Measurements from ENCODE around the gene CCNK. TPM values are rescaled to one million over a fixed set of nuclear protein-coding genes. Genes with fewer than 3 reads are reported as not detected.

CCNK gene
- total RNA-seq, 4 donors from 2014 or later: 17.4 to 43.2 (median 34.4) TPM

DNA sequence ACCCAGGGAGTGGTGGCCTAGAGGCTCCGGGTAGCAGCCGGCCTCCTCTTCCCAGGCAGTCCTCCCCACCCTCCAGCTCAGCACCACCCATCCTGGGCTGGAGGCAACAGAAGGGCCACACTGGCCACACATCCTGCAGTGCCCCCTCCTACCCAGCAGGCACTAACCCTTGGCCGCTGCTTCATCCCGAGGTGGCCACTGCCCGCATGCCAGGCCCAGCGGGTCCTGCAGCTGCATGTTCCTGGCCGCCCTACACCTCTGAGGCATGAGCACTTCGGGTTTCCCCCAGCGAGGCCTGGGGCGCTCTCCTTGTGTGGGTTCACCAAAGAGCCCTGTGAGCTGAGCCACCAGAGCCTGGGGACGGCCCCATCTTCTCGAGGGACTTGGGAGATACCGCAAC is 61.4 kb downstream of the CCNK start:
- Histone ChIP-seq H3K4me1 (peaks cover 8 to 11% of the 10 kb centered on the region in 2 donors), H3K27ac (peak overlapping the region in 1 of 2 donors; percentile 19), H3K9me3 (no peaks in the 10 kb centered on the region), H3K4me3 (no peak overlapping the region), H3K27me3 (no peaks in the 10 kb centered on the region), H3K36me3 (no peaks in the 10 kb centered on the region)
- no peak for DNase-seq
- intact Hi-C loops (cut with DNase I; ENCODE audit: low total_unique reads): no loop called here
- TF ChIP-seq POLR2A (IDR thresholded peaks at IDR 0.05): no peak
- TF ChIP-seq, protein P1, sequence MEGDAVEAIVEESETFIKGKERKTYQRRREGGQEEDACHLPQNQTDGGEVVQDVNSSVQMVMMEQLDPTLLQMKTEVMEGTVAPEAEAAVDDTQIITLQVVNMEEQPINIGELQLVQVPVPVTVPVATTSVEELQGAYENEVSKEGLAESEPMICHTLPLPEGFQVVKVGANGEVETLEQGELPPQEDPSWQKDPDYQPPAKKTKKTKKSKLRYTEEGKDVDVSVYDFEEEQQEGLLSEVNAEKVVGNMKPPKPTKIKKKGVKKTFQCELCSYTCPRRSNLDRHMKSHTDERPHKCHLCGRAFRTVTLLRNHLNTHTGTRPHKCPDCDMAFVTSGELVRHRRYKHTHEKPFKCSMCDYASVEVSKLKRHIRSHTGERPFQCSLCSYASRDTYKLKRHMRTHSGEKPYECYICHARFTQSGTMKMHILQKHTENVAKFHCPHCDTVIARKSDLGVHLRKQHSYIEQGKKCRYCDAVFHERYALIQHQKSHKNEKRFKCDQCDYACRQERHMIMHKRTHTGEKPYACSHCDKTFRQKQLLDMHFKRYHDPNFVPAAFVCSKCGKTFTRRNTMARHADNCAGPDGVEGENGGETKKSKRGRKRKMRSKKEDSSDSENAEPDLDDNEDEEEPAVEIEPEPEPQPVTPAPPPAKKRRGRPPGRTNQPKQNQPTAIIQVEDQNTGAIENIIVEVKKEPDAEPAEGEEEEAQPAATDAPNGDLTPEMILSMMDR (IDR thresholded peaks at IDR 0.05): no peak

DNA sequence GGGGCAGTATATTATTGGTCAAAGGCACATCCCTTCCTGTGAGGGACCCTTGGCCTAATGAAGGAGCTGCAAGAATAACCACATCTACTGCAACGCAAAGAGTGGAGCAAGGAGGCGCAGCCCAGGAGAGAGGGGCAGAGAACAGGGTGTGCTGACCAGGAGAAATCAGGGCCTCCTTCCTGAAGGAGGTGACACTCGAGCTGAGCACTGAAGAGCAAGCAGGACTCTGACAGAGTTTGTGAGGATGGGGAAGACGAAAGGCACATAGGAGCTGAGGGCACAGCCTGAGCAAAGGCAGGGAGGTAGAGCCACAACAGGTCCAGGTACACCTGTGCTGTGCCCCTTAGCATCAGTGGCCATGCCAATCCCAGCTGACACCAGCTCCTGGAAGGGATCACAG is 62.2 kb downstream of the CCNK start:
- no peaks in the 10 kb centered on the region for H3K27me3 ChIP-seq
- intact Hi-C loops (cut with DNase I; ENCODE audit: low total_unique reads): no loop called here
- H3K36me3 ChIP-seq: no peaks in the 10 kb centered on the region
- H3K4me3 ChIP-seq: no peak overlapping the region
- peaks cover under 1 to 4% of the 10 kb centered on the region in 2 donors for H3K4me1 ChIP-seq
- DNase-seq: no peak
- H3K9me3 ChIP-seq: no peaks in the 10 kb centered on the region
- TF ChIP-seq POLR2A (IDR thresholded peaks at IDR 0.05): no peak
- TF ChIP-seq, protein P1 (IDR thresholded peaks at IDR 0.05): no peak
- no peak overlapping the region for H3K27ac ChIP-seq

DNA sequence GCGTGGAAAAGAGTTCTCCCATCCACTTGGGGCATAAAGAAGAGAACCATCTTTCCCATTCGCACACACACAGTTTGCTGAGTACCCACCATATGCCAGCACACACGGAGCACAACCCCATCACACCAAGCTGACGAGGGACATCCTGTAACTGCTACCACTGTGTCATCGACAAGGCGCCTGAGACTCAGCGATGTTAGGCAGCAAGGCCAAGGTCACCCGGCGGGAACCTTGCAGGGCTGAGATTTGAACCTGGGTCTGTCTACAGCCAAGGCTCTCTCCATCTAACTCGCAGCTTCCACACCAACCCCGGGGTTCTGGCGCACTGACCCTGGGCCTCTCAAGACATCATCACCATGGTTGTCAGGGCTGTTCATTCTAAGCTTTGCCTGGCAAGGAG is 62.8 kb downstream of the CCNK start:
- H3K27me3 ChIP-seq: no peaks in the 10 kb centered on the region
- H3K27ac ChIP-seq: no peak overlapping the region
- intact Hi-C loops (cut with DNase I; ENCODE audit: low total_unique reads): no loop called here
- H3K9me3 ChIP-seq: no peaks in the 10 kb centered on the region
- H3K36me3 ChIP-seq: no peaks in the 10 kb centered on the region
- DNase-seq: no peak
- H3K4me3 ChIP-seq: no peak overlapping the region
- peaks cover 0 to 4% of the 10 kb centered on the region in 2 donors for H3K4me1 ChIP-seq
- TF ChIP-seq, protein P1 (IDR thresholded peaks at IDR 0.05): no peak
- no peak for TF ChIP-seq POLR2A (IDR thresholded peaks at IDR 0.05)

DNA sequence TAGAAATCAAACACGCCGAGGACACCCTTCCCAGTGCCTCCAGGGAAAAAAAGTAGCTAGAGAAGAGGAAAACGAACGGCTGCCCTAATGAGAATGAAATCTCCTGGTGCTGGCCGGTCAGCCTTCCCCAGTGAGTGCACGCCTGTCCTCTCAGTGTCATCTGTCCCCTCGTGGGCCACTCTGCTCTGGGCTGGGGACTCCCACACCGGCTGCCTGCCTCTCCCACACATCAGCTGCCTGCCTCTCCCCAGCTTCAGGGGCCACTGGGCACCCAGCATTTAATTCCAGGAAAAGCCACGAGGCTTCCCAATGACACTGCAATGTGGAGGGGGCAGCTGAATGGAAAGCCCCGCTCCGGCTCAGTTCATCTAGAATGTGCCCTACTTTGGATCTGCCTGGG is 63.8 kb downstream of the CCNK start:
- TF ChIP-seq, protein P1 (IDR thresholded peaks at IDR 0.05): no peak
- no peak for TF ChIP-seq POLR2A (IDR thresholded peaks at IDR 0.05)
- H3K4me1 ChIP-seq: peaks cover 0 to 4% of the 10 kb centered on the region in 2 donors
- intact Hi-C loops (cut with DNase I; ENCODE audit: low total_unique reads): no loop called here
- H3K9me3 ChIP-seq: no peaks in the 10 kb centered on the region
- DNase-seq: no peak
- H3K4me3 ChIP-seq: no peak overlapping the region
- H3K27me3 ChIP-seq: no peaks in the 10 kb centered on the region
- peak overlapping the region; percentile 41 to 42 for H3K27ac ChIP-seq
- no peaks in the 10 kb centered on the region for H3K36me3 ChIP-seq

DNA sequence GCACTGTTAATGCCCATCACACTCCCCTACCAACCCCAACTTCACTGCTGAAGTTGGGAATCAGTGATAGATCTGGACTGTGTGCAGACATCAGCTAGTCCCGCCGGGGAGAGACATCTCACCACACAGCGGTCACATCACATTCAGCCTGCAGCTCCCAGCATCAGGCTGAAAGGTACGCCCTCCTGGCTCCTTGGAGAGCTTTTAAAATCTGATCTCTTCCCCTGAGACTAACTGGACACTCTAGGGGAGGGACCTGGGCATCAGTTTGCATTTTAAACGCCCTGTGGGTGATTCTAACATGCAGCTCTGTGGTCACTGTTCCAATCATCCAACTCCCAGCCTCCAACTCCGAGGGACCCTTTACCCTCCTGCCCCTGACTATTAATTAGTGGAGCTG is 64.4 kb downstream of the CCNK start:
- DNase-seq: no peak
- intact Hi-C loops (cut with DNase I; ENCODE audit: low total_unique reads): no loop called here
- no peaks in the 10 kb centered on the region for H3K36me3 ChIP-seq
- peaks cover 0 to 4% of the 10 kb centered on the region in 2 donors for H3K4me1 ChIP-seq
- H3K27ac ChIP-seq: peak overlapping the region; percentile 8 to 42
- TF ChIP-seq POLR2A (IDR thresholded peaks at IDR 0.05): no peak
- TF ChIP-seq, protein P1 (IDR thresholded peaks at IDR 0.05): no peak
- H3K9me3 ChIP-seq: no peaks in the 10 kb centered on the region
- H3K4me3 ChIP-seq: no peak overlapping the region
- H3K27me3 ChIP-seq: no peaks in the 10 kb centered on the region

Measured in uterus (tissue), 4 donors.